HG02870 (cell line): ENCODE measurements around the gene LBP.
"Not testable (repeated sequence)": the region's sequence is repeated elsewhere in the genome, so short reads cannot be mapped to it uniquely, and the experiment has no call there.

Experiments
- ATAC-seq: cut with Tn5 transposase; IDR thresholded peaks from one replicate; pipeline ENCODE4 v1.9.1; 2021; ENCODE audit warnings: mild to moderate bottlenecking, moderate library complexity; ENCODE audit not compliant: unreplicated experiment

The LBP gene

GRCh38 chr20:38345643-38346042 is 639 bp upstream of the LBP start:
- ATAC-seq, result no peak

GRCh38 chr20:38346741-38347140 is 459 bp downstream of the LBP start:
- no peak for ATAC-seq

- no peak for ATAC-seq
Measured at GRCh38 chr20:38349856-38350255, 3.6 kb downstream of the LBP start.

GRCh38 chr20:38350879-38351775 is 4.8 kb downstream of the LBP start:
- ATAC-seq, result no peak

- ATAC-seq, result no peak
Measured at GRCh38 chr20:38353316-38353715, 7.0 kb downstream of the LBP start.

GRCh38 chr20:38354227-38354626 is 7.9 kb downstream of the LBP start:
- ATAC-seq, result no peak

- no peak for ATAC-seq
Measured at GRCh38 chr20:38355161-38356012, 9.1 kb downstream of the LBP start.

- ATAC-seq, result no peak
Measured at GRCh38 chr20:38357653-38358207, 11.4 kb downstream of the LBP start.

GRCh38 chr20:38358556-38358955 is 12.3 kb downstream of the LBP start:
- ATAC-seq, result no peak

- ATAC-seq, result no peak
Measured at GRCh38 chr20:38363004-38363747, 16.9 kb downstream of the LBP start.

- ATAC-seq, result no peak
Measured at GRCh38 chr20:38369389-38369788, 23.1 kb downstream of the LBP start.

- ATAC-seq, result no peak
Measured at GRCh38 chr20:38372806-38373205, 26.5 kb downstream of the LBP start.

- ATAC-seq, result no peak
Measured at GRCh38 chr20:38373231-38373867, 27.1 kb downstream of the LBP start.

- no peak for ATAC-seq
Measured at GRCh38 chr20:38373898-38374297, 27.6 kb downstream of the LBP start.

GRCh38 chr20:38377039-38377685 is 30.9 kb downstream of the LBP start:
- no peak for ATAC-seq

- ATAC-seq, result not testable (repeated sequence)
Measured at GRCh38 chr20:38377838-38378237, 31.6 kb downstream of the LBP start.

GRCh38 chr20:38383147-38383546 is 36.9 kb downstream of the LBP start:
- no peak for ATAC-seq

GRCh38 chr20:38386004-38386403 is 39.7 kb downstream of the LBP start:
- no peak for ATAC-seq

- no peak for ATAC-seq
Measured at GRCh38 chr20:38386851-38387250, 40.6 kb downstream of the LBP start.

GRCh38 chr20:38387953-38388352 is 41.7 kb downstream of the LBP start:
- ATAC-seq, result no peak
